HG03064 (cell line): ENCODE data around the gene RTL10.

Experiments
- ATAC-seq: cut with Tn5 transposase; IDR thresholded peaks from one replicate; pipeline ENCODE4 v1.9.1; 2021; ENCODE audit warnings: low read depth; ENCODE audit not compliant: unreplicated experiment

The RTL10 gene

GRCh38 chr22:19826619-19826950 lies 28.1 kb downstream of the RTL10 start:
- ATAC-seq, result no peak

DNA sequence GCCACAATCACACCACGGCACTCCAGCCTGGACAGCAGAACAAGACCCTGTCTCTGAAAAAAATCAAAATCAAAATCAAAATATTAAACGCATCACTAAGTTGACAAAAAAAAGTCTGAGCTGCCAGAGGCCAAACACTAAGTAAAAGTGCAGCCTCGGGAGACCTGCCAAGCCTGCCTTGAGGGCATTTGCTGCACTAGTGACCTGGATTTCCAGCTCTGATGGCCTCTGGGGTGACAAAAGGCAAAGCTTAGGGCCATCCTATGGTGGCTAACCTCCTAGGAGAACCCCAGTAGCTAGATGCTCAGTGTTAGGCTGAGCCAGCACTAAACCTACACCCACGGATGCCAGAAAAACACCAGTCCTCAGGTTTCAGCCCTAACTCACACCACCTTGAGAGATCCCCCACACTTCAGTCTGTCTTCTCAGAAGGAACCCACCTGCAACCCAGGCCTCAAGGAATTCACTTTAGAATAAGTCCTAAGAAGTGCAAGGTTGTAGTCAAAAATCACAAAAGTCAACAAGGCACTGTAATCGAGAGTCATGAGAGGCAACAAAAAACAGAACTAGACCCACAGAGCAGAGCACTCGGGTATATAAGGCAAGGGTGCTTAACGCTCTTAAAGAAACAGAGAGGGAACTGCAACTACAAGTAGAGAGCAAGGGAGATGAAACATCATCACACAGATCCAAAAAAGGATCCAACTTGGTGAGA lies 28.6 kb downstream of the RTL10 start:
- no peak for ATAC-seq

DNA sequence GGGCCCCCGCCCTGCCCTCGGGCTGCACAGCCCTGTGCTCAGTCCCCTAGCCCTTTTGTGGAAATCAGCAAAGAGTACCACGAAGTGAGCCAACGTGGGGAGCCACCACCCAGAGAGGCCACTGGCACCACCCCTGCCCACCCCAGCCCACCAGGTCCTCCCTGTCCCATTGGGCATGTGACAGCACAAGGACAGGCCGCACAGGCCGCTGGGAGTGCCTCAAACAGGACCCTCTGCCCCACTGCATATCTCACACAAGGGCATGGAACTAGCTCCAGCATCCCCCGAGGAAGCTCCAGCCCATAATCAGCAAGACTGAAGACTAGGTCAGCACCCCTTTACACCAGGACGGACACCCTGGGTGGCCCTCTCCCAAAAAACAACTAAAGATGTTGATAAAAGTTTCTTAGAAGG lies 29.7 kb downstream of the RTL10 start:
- ATAC-seq, result no peak

DNA sequence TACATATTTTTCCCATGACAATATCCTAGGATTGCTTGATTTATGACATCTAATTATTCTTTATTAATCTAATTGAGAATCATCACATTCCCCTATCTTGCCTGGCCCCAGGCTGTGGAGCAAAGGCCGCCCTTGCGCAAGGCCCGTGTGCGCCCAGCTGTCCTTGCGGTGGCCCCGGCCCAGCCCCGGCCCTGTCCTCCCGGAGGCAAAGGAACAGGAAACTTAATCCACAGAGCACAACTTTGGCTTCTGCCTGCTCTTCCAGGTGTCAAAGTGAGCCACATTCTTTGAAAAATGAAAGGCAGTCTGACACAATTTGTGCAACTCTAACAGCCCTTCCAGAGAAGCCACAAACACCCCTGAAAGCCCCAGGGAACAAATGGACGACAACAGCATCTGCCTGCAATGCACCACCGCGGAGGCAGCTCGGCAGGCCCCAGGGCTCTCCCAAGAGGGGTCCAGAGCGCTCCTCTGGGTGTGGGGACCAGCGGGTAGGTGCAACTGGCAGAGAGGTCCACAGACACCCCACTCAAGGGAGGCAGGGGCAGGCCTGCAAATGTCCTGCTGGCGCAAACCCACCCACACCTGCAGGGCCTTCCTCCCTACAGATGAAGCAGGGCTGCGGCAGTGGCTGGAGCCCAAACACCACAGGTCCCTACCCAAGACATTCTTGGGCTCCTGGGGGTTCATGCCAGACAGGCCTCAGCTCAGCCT lies 30.3 kb downstream of the RTL10 start:
- no peak for ATAC-seq

GRCh38 chr22:19823902-19824211 lies 30.8 kb downstream of the RTL10 start:
- ATAC-seq, result no peak

GRCh38 chr22:19823191-19823901 lies 31.3 kb downstream of the RTL10 start:
- no peak for ATAC-seq

DNA sequence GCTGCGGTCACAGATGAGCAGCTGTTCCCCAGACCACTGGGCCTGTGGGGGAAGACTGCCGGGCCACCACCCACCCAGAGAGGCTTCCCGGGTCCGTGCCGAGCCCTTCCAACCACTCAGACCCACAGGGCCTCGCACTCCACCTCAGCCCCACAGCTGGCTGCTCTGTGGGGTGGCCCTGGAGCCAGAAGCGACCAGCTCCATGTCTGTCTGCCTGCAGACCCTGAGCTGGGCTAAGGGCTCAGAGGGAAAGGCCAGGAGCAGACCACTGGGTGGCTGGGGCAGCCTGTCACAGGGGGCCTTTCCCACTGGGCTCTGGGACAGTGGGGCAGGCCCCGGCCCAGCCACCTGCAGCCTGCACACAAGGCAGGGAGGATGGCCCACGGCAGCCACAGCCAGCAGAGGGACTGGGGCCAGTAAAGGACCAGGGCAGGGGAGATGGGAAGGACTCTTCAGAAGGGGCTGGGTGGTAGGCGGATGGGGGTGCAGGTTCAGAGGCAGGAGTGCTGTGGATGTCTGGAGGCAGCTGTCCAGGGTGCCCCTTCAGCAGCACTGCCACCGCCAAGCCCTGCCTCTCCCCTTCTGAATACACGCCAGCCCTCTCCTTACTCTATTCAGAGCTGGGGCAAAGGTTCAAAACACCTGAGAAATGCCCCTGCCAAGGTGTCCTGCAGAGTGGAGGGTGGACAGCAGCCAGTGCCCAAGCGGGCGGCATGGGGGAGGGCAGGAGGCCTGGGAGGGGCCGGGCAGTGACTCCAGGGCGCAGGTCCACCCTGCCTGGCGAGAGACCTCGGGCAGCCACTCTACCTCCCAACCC lies 32.2 kb downstream of the RTL10 start:
- ATAC-seq, result no peak

GRCh38 chr22:19821523-19822300 lies 33.0 kb downstream of the RTL10 start:
- ATAC-seq, result no peak

DNA sequence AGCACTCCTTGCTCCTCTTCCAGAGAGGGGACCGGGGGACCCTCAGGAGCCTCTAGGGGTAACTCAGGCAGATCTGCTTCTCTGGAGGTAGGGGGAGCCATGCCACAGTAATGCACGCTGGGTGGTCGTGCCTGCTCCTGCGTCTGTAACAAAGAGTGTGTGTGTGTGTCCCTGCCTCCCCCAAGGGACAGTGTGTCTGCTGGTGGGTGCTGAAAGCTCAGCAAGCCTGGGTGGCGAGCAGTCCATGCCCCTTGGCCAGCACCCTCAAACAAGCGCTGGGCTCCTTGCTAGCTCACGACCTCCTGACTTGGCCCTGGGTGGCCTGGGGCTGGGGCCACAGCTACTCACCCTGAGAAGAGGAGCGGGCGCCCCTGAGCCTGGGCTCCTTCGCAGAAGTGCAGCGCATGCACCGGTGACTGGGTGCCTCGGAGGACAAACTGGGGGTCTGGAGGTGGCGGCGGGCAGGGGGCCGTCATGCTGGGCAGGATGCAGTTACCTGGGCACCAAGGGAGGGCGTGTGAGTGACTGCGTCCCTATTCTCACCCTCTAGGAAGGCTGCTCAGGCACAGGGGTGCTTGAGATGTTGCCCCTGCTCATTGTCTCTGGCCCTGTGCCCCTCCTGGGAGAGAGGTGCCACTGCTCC lies 33.7 kb downstream of the RTL10 start:
- ATAC-seq, result no peak

GRCh38 chr22:19819911-19820879 lies 34.5 kb downstream of the RTL10 start:
- no peak for ATAC-seq

- no peak for ATAC-seq
Measured at GRCh38 chr22:19819208-19819910, 35.3 kb downstream of the RTL10 start.

DNA sequence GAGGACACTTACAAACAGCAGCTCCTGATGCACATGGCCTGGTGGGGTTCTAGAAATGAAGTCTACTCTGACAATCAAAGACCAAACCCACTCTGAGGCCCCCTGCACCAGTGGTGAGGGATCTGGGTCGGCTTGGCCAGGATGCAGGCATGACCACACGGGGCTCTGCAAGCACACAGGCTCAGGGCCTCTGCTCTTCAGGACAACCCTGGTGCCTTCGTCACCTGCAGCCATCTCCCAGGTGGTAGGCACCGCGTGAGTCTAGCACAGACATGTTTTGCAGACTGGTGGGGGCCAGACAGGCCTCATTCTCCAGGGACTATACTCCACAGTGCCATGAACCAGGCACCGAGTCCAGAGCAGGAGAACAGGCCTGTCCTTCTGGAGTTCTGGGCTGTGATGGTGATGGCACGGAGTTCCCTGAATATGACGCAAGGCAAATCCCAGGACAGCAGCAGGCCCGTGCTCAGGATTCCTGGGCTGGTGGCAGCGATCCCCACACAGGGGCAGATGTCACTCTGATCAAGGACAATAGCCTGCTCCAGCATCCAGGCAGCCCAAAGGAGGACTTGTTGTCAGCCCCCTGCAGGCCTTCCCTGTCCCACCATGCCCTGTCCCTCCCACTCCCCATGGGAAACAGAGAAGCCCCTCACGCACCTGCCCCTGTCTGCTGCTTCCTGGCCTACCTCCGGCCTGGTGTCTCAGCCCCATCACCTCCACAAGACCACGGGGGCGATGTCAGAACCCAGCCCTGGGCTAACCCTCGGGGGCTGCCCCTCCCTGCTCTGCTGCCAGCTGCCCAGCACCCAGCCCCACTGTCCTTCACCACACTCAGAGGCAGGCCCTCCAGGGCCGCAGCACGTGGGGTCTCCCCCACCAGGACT lies 36.1 kb downstream of the RTL10 start:
- ATAC-seq, result no peak

GRCh38 chr22:19816372-19817119 lies 38.1 kb downstream of the RTL10 start:
- no peak for ATAC-seq

DNA sequence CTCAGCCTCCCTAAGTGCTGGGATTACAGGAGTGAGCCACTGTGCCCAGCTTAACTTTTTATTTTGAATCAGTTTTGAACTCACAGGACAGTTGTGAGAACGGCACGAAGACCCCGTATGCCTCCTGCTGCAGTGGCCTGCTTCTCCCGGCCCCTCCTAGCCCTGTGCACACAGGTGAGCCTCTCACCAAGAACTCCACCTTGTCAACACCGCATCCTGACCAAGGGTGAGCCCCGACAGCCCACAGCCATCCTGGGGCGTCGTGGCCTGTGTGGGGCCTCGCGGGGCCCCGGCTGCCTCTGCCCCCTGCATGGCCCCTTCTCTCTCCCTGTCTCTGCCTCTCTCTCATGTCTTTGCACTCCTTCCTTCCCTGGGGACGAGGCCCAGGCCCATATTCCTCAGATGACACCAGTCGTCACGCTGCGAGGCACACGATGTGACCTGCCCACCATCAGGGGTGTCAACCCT lies 38.8 kb downstream of the RTL10 start:
- ATAC-seq, result no peak

DNA sequence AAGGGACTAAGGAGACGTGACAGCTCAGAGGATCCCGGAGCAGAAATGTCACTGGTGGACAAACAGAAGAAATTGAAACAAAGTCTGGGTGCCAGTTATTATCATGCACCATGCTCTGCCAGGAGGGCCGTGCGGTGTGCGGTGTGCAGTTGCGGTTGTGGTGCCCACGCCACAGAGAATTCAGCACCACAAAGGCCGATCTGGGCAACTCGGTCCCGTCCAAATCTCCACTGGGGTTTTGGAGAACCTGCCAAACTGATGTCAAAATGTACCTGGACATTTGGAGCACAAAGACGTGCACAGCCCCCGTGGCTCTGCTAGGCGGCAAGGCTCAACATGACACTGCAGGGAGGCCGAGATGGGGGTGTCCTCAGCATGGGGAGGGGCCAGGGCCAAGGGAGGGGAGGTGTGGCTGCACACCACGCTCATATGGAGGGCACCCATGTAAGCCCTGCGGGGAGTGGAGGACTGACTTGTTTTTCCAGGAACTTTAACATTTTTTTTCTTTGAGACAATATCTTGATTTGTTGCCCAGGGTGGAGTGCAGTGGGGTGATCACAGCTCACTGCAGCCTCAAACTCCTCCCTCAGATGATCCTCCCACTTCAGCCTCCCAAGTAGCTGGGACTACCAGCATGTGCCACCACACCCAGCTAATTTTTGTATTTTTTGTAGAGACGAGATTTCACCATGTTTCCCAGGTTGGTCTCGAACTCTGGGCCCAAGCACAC lies 39.4 kb downstream of the RTL10 start:
- ATAC-seq, result no peak

- no peak for ATAC-seq
Measured at GRCh38 chr22:19814428-19814827, 40.2 kb downstream of the RTL10 start.
